ENCODE results near the gene ATAD1. TPM values are rescaled to one million over a fixed set of nuclear protein-coding genes. Genes with fewer than 3 reads are reported as not detected.

Gene ATAD1
- total RNA-seq, 1 experiment from 2014 or later = 26.3 TPM

- intact Hi-C loops (cut with micrococcal nuclease; ENCODE audit: unreplicated experiment) = no loop called here
- POLR2A ChIA-PET (ENCODE audit: unreplicated experiment) = no interaction called here
- Histone ChIP-seq H3K27me3 (ENCODE audit: insufficient read depth, low read depth) (no peaks in the 10 kb centered on the region), H3K4me2 (peak overlapping the region; percentile 23; the same call in 1 of the 2 replicates), H2AFZ (no peak overlapping the region), H3K9me3 (ENCODE audit: insufficient read depth, low read depth) (no peaks in the 10 kb centered on the region), H3K27ac (0 out of 2 replicates have a peak overlapping the region, but pooled peaks have one; percentile 34), H4K20me1 (ENCODE audit: insufficient read depth) (no peaks in the 10 kb centered on the region), H3K9me2 (ENCODE audit: insufficient read depth) (no peaks in the 10 kb centered on the region), H3K36me3 (ENCODE audit: low read depth) (no peaks in the 10 kb centered on the region), H3K79me2 (ENCODE audit: low read depth) (no peaks in the 10 kb centered on the region), H3F3A (ENCODE audit: insufficient read depth, low read depth) (peaks cover 5% of the 10 kb centered on the region; the same call in 1 of the 2 replicates), H3K4me1 (replicated peaks; ENCODE audit: insufficient read depth) (peaks cover 31% of the 10 kb centered on the region), H3K4me3 (no peak overlapping the region)
- CTCF ChIA-PET = no interaction called here
- BruUV-seq (replicated peaks) = no TSS peak
- TF ChIP-seq CTCF (conservative IDR thresholded peaks at IDR 0.05) (no peak), EZH2 (IDR thresholded peaks at IDR 0.05; ENCODE audit: low read depth) (no peak)
- DNase-seq = no peak
These were observed 24.9 kb upstream of the ATAD1 start for GRCh38 chr10:87842776-87843497.

- Histone ChIP-seq H3F3A (ENCODE audit: insufficient read depth, low read depth) (peaks cover 5% of the 10 kb centered on the region; the same call in 1 of the 2 replicates), H3K9me3 (ENCODE audit: insufficient read depth, low read depth) (no peaks in the 10 kb centered on the region), H3K9me2 (ENCODE audit: insufficient read depth) (no peaks in the 10 kb centered on the region), H2AFZ (no peak overlapping the region), H3K79me2 (ENCODE audit: low read depth) (no peaks in the 10 kb centered on the region), H3K4me2 (peak overlapping the region; percentile 23; the same call in 1 of the 2 replicates), H3K4me1 (replicated peaks; ENCODE audit: insufficient read depth) (peaks cover 31% of the 10 kb centered on the region), H3K36me3 (ENCODE audit: low read depth) (no peaks in the 10 kb centered on the region), H3K4me3 (no peak overlapping the region), H3K27ac (peak overlapping the region; percentile 61; the same call in 1 of the 2 replicates), H4K20me1 (ENCODE audit: insufficient read depth) (no peaks in the 10 kb centered on the region), H3K27me3 (ENCODE audit: insufficient read depth, low read depth) (no peaks in the 10 kb centered on the region)
- ChIA-PET POLR2A (ENCODE audit: unreplicated experiment) (no interaction called here), CTCF (interaction anchor here (0.7 kb wide), 1 partner anchor 711 kb away, joined by 3 read pairs; no protein-coding TSS in a partner anchor)
- intact Hi-C loops (cut with micrococcal nuclease; ENCODE audit: unreplicated experiment) = no loop called here
- DNase-seq = peak; percentile 50 to 94
- BruUV-seq (replicated peaks) = no TSS peak
- TF ChIP-seq CTCF (conservative IDR thresholded peaks at IDR 0.05) (no peak), EZH2 (IDR thresholded peaks at IDR 0.05; ENCODE audit: low read depth) (no peak)
These were observed 24.2 kb upstream of the ATAD1 start for GRCh38 chr10:87842220-87842641.

GRCh38 chr10:87841186-87841585, 23.2 kb upstream of the ATAD1 start:
- peaks cover 5% of the 10 kb centered on the region; the same call in 1 of the 2 replicates for H3F3A ChIP-seq (ENCODE audit: insufficient read depth, low read depth)
- no peak for TF ChIP-seq CTCF (conservative IDR thresholded peaks at IDR 0.05)
- no peak for TF ChIP-seq EZH2 (IDR thresholded peaks at IDR 0.05; ENCODE audit: low read depth)
- H3K4me1 ChIP-seq (replicated peaks; ENCODE audit: insufficient read depth) = peaks cover 30% of the 10 kb centered on the region
- intact Hi-C loops (cut with micrococcal nuclease; ENCODE audit: unreplicated experiment) = no loop called here
- DNase-seq = no peak
- no peak overlapping the region for H3K27ac ChIP-seq
- no peaks in the 10 kb centered on the region for H3K9me2 ChIP-seq (ENCODE audit: insufficient read depth)
- no peaks in the 10 kb centered on the region; the same call in 1 of the 2 replicates for H3K9me3 ChIP-seq (ENCODE audit: insufficient read depth, low read depth)
- no peaks in the 10 kb centered on the region for H3K36me3 ChIP-seq (ENCODE audit: low read depth)
- H3K79me2 ChIP-seq (ENCODE audit: low read depth) = no peaks in the 10 kb centered on the region
- BruUV-seq (replicated peaks) = no TSS peak
- H3K4me2 ChIP-seq = no peak overlapping the region
- no peaks in the 10 kb centered on the region for H3K27me3 ChIP-seq (ENCODE audit: insufficient read depth, low read depth)
- ChIA-PET POLR2A (ENCODE audit: unreplicated experiment) (interaction anchor here (0.6 kb wide), 1 partner anchor 339 kb away, joined by 3 read pairs; no protein-coding TSS in a partner anchor), CTCF (interaction anchor here (0.6 kb wide), 1 partner anchor 1100 kb away, joined by 3 read pairs; no protein-coding TSS in a partner anchor)
- no peaks in the 10 kb centered on the region for H4K20me1 ChIP-seq (ENCODE audit: insufficient read depth)
- H3K4me3 ChIP-seq = no peak overlapping the region
- H2AFZ ChIP-seq = no peak overlapping the region
